VCaP (cell line): ENCODE data around the gene FREM3.
"Not testable (repeated sequence)": the region's sequence is repeated elsewhere in the genome, so short reads cannot be mapped to it uniquely, and the experiment has no call there.

ENCODE experiments used
- H3K27ac ChIP-seq: fragments of 450-650 bp; 2 replicates; pipeline ENCODE4 v1.5.1; 2017
- TF ChIP-seq, protein P1 (sequence below): fragments of 450-650 bp; conservative IDR thresholded peaks from 2 replicates; pipeline ENCODE4 v1.5.1; 2017; ENCODE audit warnings: mild to moderate bottlenecking, moderate library complexity

FREM3 gene

DNA sequence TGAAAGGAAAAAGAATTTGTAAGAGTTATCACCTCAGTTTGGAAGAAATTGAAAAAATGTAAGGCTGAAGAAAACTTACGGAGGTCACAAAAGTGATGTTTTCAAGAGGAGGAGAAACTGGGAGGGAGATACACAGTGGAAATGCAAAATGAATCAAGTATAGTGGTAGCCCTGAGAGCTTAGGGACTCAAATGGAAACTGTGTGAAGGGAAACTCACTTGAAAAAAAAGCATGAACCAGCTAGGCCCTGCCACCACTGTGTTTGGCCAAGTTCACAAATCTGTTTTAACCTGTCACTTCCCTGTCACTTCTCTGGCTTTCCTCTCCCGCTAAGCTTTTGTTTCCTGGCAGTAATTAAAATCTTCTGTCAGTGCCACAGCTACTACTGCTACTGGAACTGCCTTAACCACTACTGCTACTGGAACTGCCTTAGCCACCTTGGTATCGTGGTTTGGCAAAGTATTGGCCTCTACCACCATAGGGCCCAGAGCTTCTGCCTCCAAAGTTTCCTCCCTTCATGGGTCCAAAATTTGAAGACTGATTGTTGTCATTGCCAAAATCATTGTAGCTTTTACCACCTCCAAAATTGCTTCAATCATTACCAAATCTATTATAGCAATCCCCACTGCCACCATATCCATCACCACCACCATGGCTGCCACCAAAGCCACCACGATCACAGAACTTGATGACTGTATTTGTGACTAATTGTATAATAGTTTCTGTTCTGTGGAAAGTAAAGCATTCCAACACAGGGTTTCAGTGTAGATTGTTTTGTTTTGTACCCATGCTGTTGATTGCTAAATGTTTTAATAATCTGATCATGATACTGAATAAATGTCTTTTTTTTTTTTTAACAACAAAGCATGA lies 145.5 kb downstream of the FREM3 start:
- TF ChIP-seq, protein P1, sequence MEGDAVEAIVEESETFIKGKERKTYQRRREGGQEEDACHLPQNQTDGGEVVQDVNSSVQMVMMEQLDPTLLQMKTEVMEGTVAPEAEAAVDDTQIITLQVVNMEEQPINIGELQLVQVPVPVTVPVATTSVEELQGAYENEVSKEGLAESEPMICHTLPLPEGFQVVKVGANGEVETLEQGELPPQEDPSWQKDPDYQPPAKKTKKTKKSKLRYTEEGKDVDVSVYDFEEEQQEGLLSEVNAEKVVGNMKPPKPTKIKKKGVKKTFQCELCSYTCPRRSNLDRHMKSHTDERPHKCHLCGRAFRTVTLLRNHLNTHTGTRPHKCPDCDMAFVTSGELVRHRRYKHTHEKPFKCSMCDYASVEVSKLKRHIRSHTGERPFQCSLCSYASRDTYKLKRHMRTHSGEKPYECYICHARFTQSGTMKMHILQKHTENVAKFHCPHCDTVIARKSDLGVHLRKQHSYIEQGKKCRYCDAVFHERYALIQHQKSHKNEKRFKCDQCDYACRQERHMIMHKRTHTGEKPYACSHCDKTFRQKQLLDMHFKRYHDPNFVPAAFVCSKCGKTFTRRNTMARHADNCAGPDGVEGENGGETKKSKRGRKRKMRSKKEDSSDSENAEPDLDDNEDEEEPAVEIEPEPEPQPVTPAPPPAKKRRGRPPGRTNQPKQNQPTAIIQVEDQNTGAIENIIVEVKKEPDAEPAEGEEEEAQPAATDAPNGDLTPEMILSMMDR, result no peak
- H3K27ac ChIP-seq, result no peak overlapping the region

DNA sequence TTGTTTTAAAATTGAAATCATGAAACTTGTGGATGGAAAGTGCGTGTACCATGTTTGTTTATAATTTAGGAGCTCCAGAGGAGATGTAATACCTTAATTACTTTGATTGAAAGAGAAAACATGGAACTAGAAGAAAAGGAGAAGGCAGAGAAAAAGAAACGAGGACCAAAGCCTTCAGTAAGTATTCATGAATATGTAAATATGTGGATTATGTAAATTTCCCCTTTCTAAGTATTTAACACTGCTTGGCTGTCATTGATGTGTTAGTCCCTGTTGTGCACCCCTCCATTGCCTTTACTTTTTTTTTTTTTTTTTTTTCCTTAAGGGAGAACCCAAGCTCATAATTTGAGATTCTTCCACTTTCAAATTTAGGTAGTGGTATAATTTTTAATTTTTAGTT lies 150.5 kb downstream of the FREM3 start:
- TF ChIP-seq, protein P1, result no peak
- peak overlapping the region; percentile 71; the same call in 1 of the 2 replicates for H3K27ac ChIP-seq

DNA sequence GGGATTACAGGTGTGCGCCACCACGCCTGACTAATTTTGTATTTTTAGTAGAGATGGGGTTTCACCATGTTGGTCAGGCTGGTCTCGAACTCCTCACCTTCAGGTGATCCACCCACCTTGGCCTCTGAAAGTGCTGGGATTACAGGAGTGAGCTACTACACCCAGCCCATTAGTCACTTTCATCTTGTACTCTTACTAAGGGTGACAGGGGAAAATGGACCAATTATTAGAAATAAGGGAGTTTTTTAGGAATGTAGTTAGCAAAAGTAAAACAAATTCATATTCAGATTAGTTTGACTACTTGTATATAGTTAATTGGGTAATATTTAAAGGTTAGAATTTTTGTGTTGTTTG lies 160.8 kb downstream of the FREM3 start:
- TF ChIP-seq, protein P1, result no peak
- no peak overlapping the region for H3K27ac ChIP-seq

DNA sequence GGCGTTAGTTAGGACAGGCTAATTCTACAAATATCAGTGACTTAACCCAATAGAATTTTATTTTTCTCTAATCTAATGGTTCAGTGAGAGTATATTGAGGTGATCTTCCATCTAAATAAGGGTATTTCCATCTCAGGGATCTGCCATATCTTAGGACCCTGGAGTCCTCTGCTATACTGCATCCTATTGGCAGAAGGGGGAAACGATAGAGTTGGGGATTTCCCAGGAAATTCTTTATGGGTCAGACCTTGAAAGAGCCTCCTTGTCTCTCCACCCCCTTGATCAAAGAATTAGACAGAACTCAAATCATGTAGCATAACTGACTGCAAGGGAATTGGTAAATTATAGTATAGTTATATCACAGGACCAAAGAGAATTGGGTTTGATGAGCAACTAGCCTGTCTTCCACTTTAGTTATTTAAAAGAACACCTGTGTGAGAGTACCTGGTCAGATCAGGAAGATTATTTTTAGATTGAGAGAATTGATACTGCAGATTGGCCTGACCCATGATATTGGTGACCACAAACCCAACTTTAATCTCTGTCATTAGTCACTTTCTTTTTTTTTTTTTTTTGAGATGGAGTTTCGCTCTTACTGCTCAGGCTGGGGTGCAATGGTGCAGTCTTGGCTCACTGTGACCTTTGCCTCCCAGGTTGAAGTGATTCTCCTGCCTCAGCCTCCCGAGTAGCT lies 161.4 kb downstream of the FREM3 start:
- no peak overlapping the region for H3K27ac ChIP-seq
- TF ChIP-seq, protein P1, result no peak

DNA sequence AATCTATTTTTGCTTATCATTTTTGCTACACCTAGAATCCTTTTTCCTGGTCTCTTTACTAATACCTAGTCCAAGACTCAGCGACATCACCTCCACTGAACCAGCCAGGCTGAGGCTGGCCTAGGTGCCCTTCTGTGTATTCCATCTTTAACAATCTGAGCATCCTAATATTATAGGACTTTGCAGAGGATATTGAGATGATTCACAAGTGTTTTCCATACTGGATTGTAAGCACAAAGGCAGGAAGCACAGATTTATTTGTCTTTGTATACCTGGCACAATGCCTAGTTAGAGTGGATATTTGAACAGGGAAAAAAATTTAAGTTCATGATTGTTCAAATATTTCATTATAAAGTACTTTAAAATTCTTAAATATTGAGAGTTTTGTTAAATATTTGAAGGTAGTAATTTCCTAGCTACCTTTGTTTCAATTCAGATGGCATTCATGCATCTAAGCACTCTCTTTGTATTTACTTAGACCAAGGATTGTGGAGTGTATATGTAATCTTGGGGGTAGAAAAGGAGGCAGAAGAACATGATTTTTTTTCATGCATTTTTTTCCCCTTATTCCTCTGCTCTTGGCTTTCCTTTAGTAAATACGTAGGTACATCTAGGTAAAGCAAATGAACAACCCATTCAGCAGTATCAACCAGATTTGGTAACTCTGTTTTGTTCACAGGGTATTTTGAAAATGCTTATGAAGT lies 168.5 kb downstream of the FREM3 start:
- TF ChIP-seq, protein P1, result peak; percentile 32
- peak overlapping the region; percentile 32 for H3K27ac ChIP-seq

DNA sequence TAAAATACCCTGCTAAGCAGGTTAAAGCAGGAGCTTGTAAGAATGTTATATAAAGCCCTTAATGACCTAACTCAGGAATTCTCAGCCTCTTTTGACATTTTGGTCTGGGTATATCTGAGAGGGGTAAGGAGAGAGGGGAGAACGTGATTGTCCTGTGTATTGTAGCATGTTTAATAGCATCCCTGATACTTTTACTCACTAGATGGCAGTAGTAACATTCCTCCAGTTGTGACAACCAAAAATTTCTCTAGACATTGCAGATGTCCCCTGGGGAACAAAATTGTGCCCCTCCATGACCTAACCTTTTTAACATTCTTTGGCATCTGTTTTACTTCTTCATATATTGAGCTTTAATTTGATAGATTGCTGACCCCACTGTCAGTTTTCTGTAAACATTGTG lies 169.1 kb downstream of the FREM3 start:
- TF ChIP-seq, protein P1, result peak; percentile 76
- peak overlapping the region; percentile 32 for H3K27ac ChIP-seq

DNA sequence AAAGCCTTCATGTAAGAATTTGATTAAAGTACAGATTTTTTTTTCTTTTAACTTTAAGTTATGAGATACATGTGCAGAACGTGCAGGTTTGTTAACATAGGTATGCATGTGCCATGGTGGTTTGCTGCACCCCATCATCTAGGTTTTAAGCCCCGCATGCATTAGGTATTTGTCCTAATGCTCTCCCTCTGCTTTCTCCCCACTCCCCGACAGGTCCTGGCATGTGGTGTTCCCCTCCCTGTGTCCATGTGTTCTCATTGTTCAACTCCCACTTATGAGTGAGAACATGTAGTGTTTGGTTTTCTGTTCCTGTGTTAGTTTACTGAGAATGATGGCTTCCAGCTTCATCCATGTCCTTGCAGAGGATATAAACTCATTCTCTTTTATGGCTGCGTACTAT lies 172.4 kb downstream of the FREM3 start:
- H3K27ac ChIP-seq, result not testable (repeated sequence)
